Transverse colon (tissue), 4 donors: ENCODE measurements around the gene ARID3A. TPM values are rescaled to one million over a fixed set of nuclear protein-coding genes. Genes with fewer than 3 reads are reported as not detected.
A peak's percentile ranks its signal among the peaks of the same experiment; 100 is the strongest.

Source experiments
- DNase-seq: peaks from one replicate; pipeline ENCODE4 v3.0.0-alpha.2; 2019
- H3K27ac ChIP-seq, 4 donors: fragments of 200-600 bp; sonication (generic); 2 replicates each; pipeline ENCODE4 v1.5.1; 2016 to 2018; ENCODE audit warnings: inconsistent platforms in 4 of 4
- H3K27me3 ChIP-seq: fragments of 200-600 bp; sonication (generic); 2 replicates; pipeline ENCODE4 v1.5.1; 2017; ENCODE audit warnings: inconsistent platforms
- H3K36me3 ChIP-seq, 4 donors: fragments of 200-600 bp; sonication (generic); 2 replicates each; pipeline ENCODE4 v1.5.1; 2017 to 2019; ENCODE audit warnings: inconsistent platforms in 4 of 4
- H3K4me1 ChIP-seq, 4 donors: fragments of 200-600 bp; sonication (generic); 2 replicates each; pipeline ENCODE4 v1.5.1; 2017 to 2020; ENCODE audit warnings: inconsistent platforms in 4 of 4
- H3K4me3 ChIP-seq, 4 donors: fragments of 200-600 bp; sonication (generic); 1 replicate in 1 of 4; 2 replicates in 3 of 4; pipeline versions ENCODE4 v1.5.1 to v1.6.1; 2017 to 2019; ENCODE audit warnings: inconsistent platforms in 4 of 4
- H3K9me3 ChIP-seq, 2 donors: fragments of 200-600 bp; sonication (generic); 2 replicates each; pipeline ENCODE4 v1.5.1; 2017 to 2019; ENCODE audit warnings: inconsistent platforms in 2 of 2
- EP300 ChIP-seq: sonication (generic); formaldehyde crosslinking; IDR thresholded peaks from one replicate; pipeline ENCODE4 v1.6.1; 2017; ENCODE audit warnings: antibody characterized with exemption, low read depth
- POLR2A ChIP-seq: fragments of 450-650 bp; IDR thresholded peaks from one replicate; pipeline ENCODE4 v1.6.1; 2016; ENCODE audit warnings: antibody characterized with exemption, mild to moderate bottlenecking, moderate library complexity
- POLR2AphosphoS5 ChIP-seq, 3 donors: sonication (generic); formaldehyde crosslinking; IDR thresholded peaks; one replicate each; pipeline ENCODE4 v1.6.1; 2016; ENCODE audit warnings: antibody characterized with exemption in 3 of 3
- WGBS, 2 donors: methylation state at CpG; one replicate each; pipeline ENCODE4 v1.1.5; 2018; ENCODE audit warnings: low coverage in 1 of 2; 5-methylcytosine and 5-hydroxymethylcytosine counted together
- in situ Hi-C, 4 donors: fragments of 200-750 bp; cut with MboI; loops; one replicate each; pipeline versions ENCODE4 v1.15.0 to v1.15.1; 2017; ENCODE audit warnings: low sequenced_read_pairs in 3 of 4, low pct_ligation_motif_present in 1 of 4, low pct_unique_long_range_greater_than_20kb in 1 of 4
- intact Hi-C: fragments of 100-400 bp; cut with DNase I; formaldehyde crosslinking; loops from one replicate; pipeline ENCODE4 v1.15.1; 2023; ENCODE audit warnings: low total_unique reads
- total RNA-seq, 4 donors: library from RNA; depleted of rRNA; stranded (reverse); fragments of >200 nt; gene quantifications; one replicate each; pipeline ENCODE4 v1.1.0, GENCODE V29; 2016
- TF ChIP-seq, protein P1 (sequence below), 5 experiments: fragments of 200-600 bp in 3 of 5; fragments of 450-650 bp in 2 of 5; sonication (generic) in 3 of 5; IDR thresholded peaks; 1 replicate in 2 of 5; 2 replicates in 3 of 5; pipeline ENCODE4 v1.5.1; 2016 to 2017; ENCODE audit warnings: antibody characterized with exemption in 5 of 5, inconsistent platforms in 3 of 5, mild to moderate bottlenecking in 2 of 5, moderate library complexity in 1 of 5

ARID3A gene
- total RNA-seq, 4 donors from 2014 or later: 2.2 to 8.7 (median 4.3) TPM

- in situ Hi-C loops (no loop called here), intact Hi-C loops (no loop called here)
- WGBS, 2 donors: 72% methylated on average over 29 of the region's 29 CpGs; no CpG with 5 or more reads in 1 of the 2 donors
- Histone ChIP-seq H3K27me3 (no peaks in the 10 kb centered on the region), H3K9me3 (no peaks in the 10 kb centered on the region), H3K4me3 (no peak overlapping the region), H3K4me1 (peaks cover 22 to 39% (median 33%) of the 10 kb centered on the region in 4 donors), H3K27ac (peak overlapping the region; percentile 68 to 88 (median 79)), H3K36me3 (no peaks in the 10 kb centered on the region)
- no peak for DNase-seq
- TF ChIP-seq POLR2AphosphoS5 (IDR thresholded peaks at IDR 0.05) (no peak), EP300 (no peak), POLR2A (no peak)
- TF ChIP-seq, protein P1, sequence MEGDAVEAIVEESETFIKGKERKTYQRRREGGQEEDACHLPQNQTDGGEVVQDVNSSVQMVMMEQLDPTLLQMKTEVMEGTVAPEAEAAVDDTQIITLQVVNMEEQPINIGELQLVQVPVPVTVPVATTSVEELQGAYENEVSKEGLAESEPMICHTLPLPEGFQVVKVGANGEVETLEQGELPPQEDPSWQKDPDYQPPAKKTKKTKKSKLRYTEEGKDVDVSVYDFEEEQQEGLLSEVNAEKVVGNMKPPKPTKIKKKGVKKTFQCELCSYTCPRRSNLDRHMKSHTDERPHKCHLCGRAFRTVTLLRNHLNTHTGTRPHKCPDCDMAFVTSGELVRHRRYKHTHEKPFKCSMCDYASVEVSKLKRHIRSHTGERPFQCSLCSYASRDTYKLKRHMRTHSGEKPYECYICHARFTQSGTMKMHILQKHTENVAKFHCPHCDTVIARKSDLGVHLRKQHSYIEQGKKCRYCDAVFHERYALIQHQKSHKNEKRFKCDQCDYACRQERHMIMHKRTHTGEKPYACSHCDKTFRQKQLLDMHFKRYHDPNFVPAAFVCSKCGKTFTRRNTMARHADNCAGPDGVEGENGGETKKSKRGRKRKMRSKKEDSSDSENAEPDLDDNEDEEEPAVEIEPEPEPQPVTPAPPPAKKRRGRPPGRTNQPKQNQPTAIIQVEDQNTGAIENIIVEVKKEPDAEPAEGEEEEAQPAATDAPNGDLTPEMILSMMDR (IDR thresholded peaks at IDR 0.05): no peak
Observed at GRCh38 chr19:934197-934840, 8.5 kb downstream of the ARID3A start.

- in situ Hi-C loops (no loop called here), intact Hi-C loops (no loop called here)
- TF ChIP-seq POLR2AphosphoS5 (IDR thresholded peaks at IDR 0.05): peak; percentile 76 to 82 (median 79)
- TF ChIP-seq EP300: no peak
- TF ChIP-seq, protein P1 (IDR thresholded peaks at IDR 0.05): no peak
- TF ChIP-seq POLR2A: no peak
- no peaks in the 10 kb centered on the region for H3K27me3 ChIP-seq
- H3K4me3 ChIP-seq: no peak overlapping the region
- H3K4me1 ChIP-seq: peaks cover 22 to 40% (median 33%) of the 10 kb centered on the region in 4 donors
- WGBS, 2 donors: 13 to 20% methylated on average over 2 to 29 of the region's 31 CpGs
- H3K27ac ChIP-seq: peak overlapping the region; percentile 68 to 88 (median 79)
- no peaks in the 10 kb centered on the region for H3K9me3 ChIP-seq
- DNase-seq: peak; percentile 86
- H3K36me3 ChIP-seq: no peaks in the 10 kb centered on the region
Observed at GRCh38 chr19:934865-935479, 9.1 kb downstream of the ARID3A start.

DNA sequence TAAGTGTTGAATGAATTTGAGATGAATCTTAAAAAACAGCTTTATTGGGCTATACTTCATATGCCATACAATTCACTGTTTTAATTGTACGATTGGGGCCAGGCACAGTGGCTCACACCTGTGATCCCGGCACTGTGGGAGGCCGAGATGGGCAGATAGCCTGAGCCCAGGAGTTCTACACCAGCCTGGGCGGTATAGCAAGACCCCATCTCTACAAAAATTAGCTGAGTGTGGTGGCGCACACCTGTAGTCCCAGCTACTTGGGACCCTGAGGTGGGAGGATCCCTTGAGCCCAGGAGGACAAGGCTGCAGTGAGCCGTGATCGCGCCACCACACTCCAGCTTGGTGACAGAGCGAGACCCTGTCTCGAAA lies 10.3 kb downstream of the ARID3A start:
- in situ Hi-C loops (no loop called here), intact Hi-C loops (no loop called here)
- Histone ChIP-seq H3K4me1 (peaks cover 27 to 50% (median 40%) of the 10 kb centered on the region in 4 donors), H3K27ac (no peak overlapping the region), H3K27me3 (no peaks in the 10 kb centered on the region), H3K4me3 (no peak overlapping the region), H3K9me3 (no peaks in the 10 kb centered on the region), H3K36me3 (no peaks in the 10 kb centered on the region)
- 90 to 92% methylated on average over 2 to 10 of the region's 10 CpGs for WGBS, 2 donors
- DNase-seq: no peak
- no peak for TF ChIP-seq POLR2A

DNA sequence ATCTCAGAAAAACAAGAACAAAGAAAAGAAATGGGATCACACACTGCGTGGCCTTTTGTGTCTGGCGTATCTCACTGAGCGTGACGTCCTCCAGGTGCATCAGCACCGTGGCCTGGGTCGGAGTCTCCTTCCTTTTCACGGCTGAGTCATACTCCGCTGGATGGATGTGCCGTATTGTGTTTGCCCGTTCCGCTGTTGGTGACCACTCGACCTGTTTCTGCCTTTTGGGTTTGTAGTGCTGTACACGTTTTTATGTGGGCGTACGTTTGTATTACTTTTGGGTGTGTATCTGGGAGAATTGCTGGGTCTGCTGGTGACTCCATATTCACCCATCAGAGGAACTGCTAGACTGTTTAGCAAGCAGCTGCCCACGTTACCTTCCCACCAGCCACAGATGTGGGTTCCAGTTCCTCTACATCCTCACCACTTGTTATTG lies 11.4 kb downstream of the ARID3A start:
- WGBS, 2 donors: 80 to 81% methylated on average over 1 to 16 of the region's 16 CpGs
- no peak for DNase-seq
- in situ Hi-C loops: no loop called here
- no peaks in the 10 kb centered on the region for H3K27me3 ChIP-seq
- no peaks in the 10 kb centered on the region for H3K9me3 ChIP-seq
- H3K4me1 ChIP-seq: peaks cover 36 to 58% (median 44%) of the 10 kb centered on the region in 4 donors
- no peak for TF ChIP-seq POLR2AphosphoS5 (IDR thresholded peaks at IDR 0.05)
- TF ChIP-seq EP300: no peak
- no peak for TF ChIP-seq POLR2A
- intact Hi-C loops: no loop called here
- H3K27ac ChIP-seq: no peak overlapping the region
- no peak overlapping the region for H3K4me3 ChIP-seq
- no peaks in the 10 kb centered on the region for H3K36me3 ChIP-seq

GRCh38 chr19:938233-938923 lies 12.5 kb downstream of the ARID3A start:
- no peak overlapping the region for H3K27ac ChIP-seq

More at GRCh38 chr19:938233-938923, 12.5 kb downstream of the ARID3A start:
- DNase-seq: no peak
- Histone ChIP-seq H3K27me3 (no peaks in the 10 kb centered on the region), H3K4me1 (peaks cover 29 to 50% (median 37%) of the 10 kb centered on the region in 4 donors), H3K9me3 (no peaks in the 10 kb centered on the region), H3K36me3 (no peaks in the 10 kb centered on the region), H3K4me3 (no peak overlapping the region)
- TF ChIP-seq EP300 (no peak), POLR2AphosphoS5 (IDR thresholded peaks at IDR 0.05) (no peak), POLR2A (no peak)
- TF ChIP-seq, protein P1 (IDR thresholded peaks at IDR 0.05): no peak
- WGBS, 2 donors: 83 to 94% methylated on average over 7 to 23 of the region's 23 CpGs
- intact Hi-C loops: no loop called here
- in situ Hi-C loops: no loop called here
